Liver (tissue), 9 donors: ENCODE measurements around the gene WNK1. TPM values are rescaled to one million over a fixed set of nuclear protein-coding genes. Genes with fewer than 3 reads are reported as not detected.

Experiments used
- DNase-seq: peaks from one replicate; pipeline ENCODE4 v3.0.0-alpha.2; 2017; ENCODE audit warnings: low spot score
- H3K27ac ChIP-seq, 2 donors: one replicate each; pipeline ENCODE4 v1.7.0; 2013; ENCODE audit warnings: inconsistent platforms in 2 of 2, low read length in 2 of 2, control low read depth in 1 of 2, low read depth in 1 of 2, mild to moderate bottlenecking in 1 of 2
- H3K27me3 ChIP-seq, 4 donors: one replicate each; pipeline versions ENCODE4 v1.6.1 to v1.7.0; 2013; ENCODE audit warnings: low read length in 3 of 4, inconsistent platforms in 1 of 4, mild to moderate bottlenecking in 1 of 4, moderate library complexity in 1 of 4; ENCODE audit not compliant: control insufficient read depth in 4 of 4, insufficient read depth in 4 of 4
- H3K36me3 ChIP-seq, 4 donors: one replicate each; pipeline versions ENCODE4 v1.6.1 to v1.7.0; 2013; ENCODE audit warnings: low read length in 3 of 4, mild to moderate bottlenecking in 3 of 4, low read depth in 1 of 4, moderate library complexity in 1 of 4; ENCODE audit not compliant: control insufficient read depth in 4 of 4, insufficient read depth in 3 of 4
- H3K4me1 ChIP-seq, 4 donors: one replicate each; pipeline versions ENCODE4 v1.6.1 to v1.7.0; 2013; ENCODE audit warnings: low read length in 3 of 4, mild to moderate bottlenecking in 3 of 4, moderate library complexity in 1 of 4; ENCODE audit not compliant: control insufficient read depth in 4 of 4, insufficient read depth in 4 of 4
- H3K4me3 ChIP-seq, 3 donors: one replicate each; pipeline versions ENCODE4 v1.6.1 to v1.7.0; 2013; ENCODE audit warnings: low read length in 3 of 3, control low read depth in 1 of 3, low read depth in 1 of 3, mild to moderate bottlenecking in 1 of 3
- H3K9ac ChIP-seq, 2 donors: one replicate each; pipeline ENCODE4 v1.7.0; 2013; ENCODE audit warnings: low read length in 2 of 2, mild to moderate bottlenecking in 2 of 2, moderate library complexity in 2 of 2, control low read depth in 1 of 2, low read depth in 1 of 2
- H3K9me3 ChIP-seq, 4 donors: one replicate each; pipeline versions ENCODE4 v1.6.1 to v1.7.0; 2013; ENCODE audit warnings: low read length in 3 of 4; ENCODE audit not compliant: control insufficient read depth in 4 of 4
- FOXA1 ChIP-seq: IDR thresholded peaks from 2 replicates; pipeline ENCODE4 v1.6.1; 2016; ENCODE audit warnings: antibody characterized with exemption
- FOXA2 ChIP-seq: IDR thresholded peaks from 2 replicates; pipeline ENCODE4 v1.6.1; 2016; ENCODE audit warnings: antibody characterized with exemption
- GABPA ChIP-seq, 2 donors: IDR thresholded peaks in 1 of 2; conservative IDR thresholded peaks in 1 of 2; 2 replicates each; pipeline ENCODE4 v1.6.1; 2016; ENCODE audit warnings: antibody characterized with exemption in 2 of 2, mild to moderate bottlenecking in 1 of 2, moderate library complexity in 1 of 2
- HNF4A ChIP-seq, 2 donors: conservative IDR thresholded peaks; 2 replicates each; pipeline ENCODE4 v1.6.1; 2016; ENCODE audit warnings: antibody characterized with exemption in 2 of 2, mild to moderate bottlenecking in 2 of 2
- HNF4G ChIP-seq: IDR thresholded peaks from 2 replicates; pipeline ENCODE4 v1.6.1; 2016; ENCODE audit warnings: antibody characterized with exemption
- JUND ChIP-seq, 2 donors: IDR thresholded peaks; 2 replicates each; pipeline ENCODE4 v1.6.1; 2016; ENCODE audit warnings: antibody characterized with exemption in 2 of 2
- NR2F2 ChIP-seq: IDR thresholded peaks from 2 replicates; pipeline ENCODE4 v1.6.1; 2016; ENCODE audit warnings: antibody characterized with exemption
- RAD21 ChIP-seq, 2 donors: IDR thresholded peaks; 2 replicates each; pipeline ENCODE4 v1.6.1; 2016; ENCODE audit warnings: antibody characterized with exemption in 2 of 2, mild to moderate bottlenecking in 2 of 2
- RXRA ChIP-seq, 2 donors: IDR thresholded peaks; 2 replicates each; pipeline ENCODE4 v1.6.1; 2017 to 2018; ENCODE audit warnings: antibody characterized with exemption in 2 of 2, mild to moderate bottlenecking in 1 of 2
- SP1 ChIP-seq: IDR thresholded peaks from 2 replicates; pipeline ENCODE4 v1.6.1; 2018; ENCODE audit warnings: antibody characterized with exemption, mild to moderate bottlenecking
- TAF1 ChIP-seq: conservative IDR thresholded peaks from 2 replicates; pipeline ENCODE4 v1.6.1; 2016; ENCODE audit warnings: antibody characterized with exemption, mild to moderate bottlenecking
- YY1 ChIP-seq: IDR thresholded peaks from 2 replicates; pipeline ENCODE4 v1.6.1; 2016; ENCODE audit warnings: antibody characterized with exemption, mild to moderate bottlenecking
- WGBS: extraction: QIAGEN DNeasy Blood & Tissue Kit; methylation state at CpG from one replicate; pipeline ENCODE4 v1.1.7; 2013; 5-methylcytosine and 5-hydroxymethylcytosine counted together
- polyA plus RNA-seq, 2 donors: library from polyadenylated mRNA; stranded (reverse) in 1 of 2; unstranded in 1 of 2; fragments of 200-250 nt in 1 of 2; fragments of >200 nt in 1 of 2; fragmentation: Nextera tagmentation in 1 of 2; extraction: Ambion mirVana in 1 of 2; gene quantifications; one replicate each; pipeline versions ENCODE4 v1.2.1 to v1.2.3, GENCODE V29; 2013 to 2015
- total RNA-seq, 2 donors: library from RNA; depleted of rRNA; stranded (reverse); fragments of >200 nt; gene quantifications; one replicate each; pipeline ENCODE4 v1.2.3, GENCODE V29; 2014
- TF ChIP-seq, protein P1 (sequence below): IDR thresholded peaks from 2 replicates; pipeline ENCODE4 v1.6.1; 2016; ENCODE audit warnings: antibody characterized with exemption, mild to moderate bottlenecking
- TF ChIP-seq, protein P2 (sequence below): IDR thresholded peaks from 2 replicates; pipeline ENCODE4 v1.6.1; 2016; ENCODE audit warnings: antibody characterized with exemption
- TF ChIP-seq, protein P3 (sequence below): IDR thresholded peaks from 2 replicates; pipeline ENCODE4 v1.6.1; 2016; ENCODE audit warnings: antibody characterized with exemption
- TF ChIP-seq, protein P4 (sequence below): IDR thresholded peaks from 2 replicates; pipeline ENCODE4 v1.6.1; 2016; ENCODE audit warnings: antibody characterized with exemption
- TF ChIP-seq, protein P5 (sequence below): fragments of 150-350 bp; IDR thresholded peaks from 2 replicates; pipeline ENCODE4 v1.5.1; 2017; ENCODE audit warnings: improper control_type of control experiment, low read depth, low read length; ENCODE audit not compliant: missing input control
- donor health status: healthy.
- donor health status: healthy.
- donor health status: healthy.
- donor health status: healthy.
- donor health status: healthy.

Gene WNK1
- total and polyA plus RNA-seq, 4 donors = 22.4 to 299 (median 53.8) TPM

DNA sequence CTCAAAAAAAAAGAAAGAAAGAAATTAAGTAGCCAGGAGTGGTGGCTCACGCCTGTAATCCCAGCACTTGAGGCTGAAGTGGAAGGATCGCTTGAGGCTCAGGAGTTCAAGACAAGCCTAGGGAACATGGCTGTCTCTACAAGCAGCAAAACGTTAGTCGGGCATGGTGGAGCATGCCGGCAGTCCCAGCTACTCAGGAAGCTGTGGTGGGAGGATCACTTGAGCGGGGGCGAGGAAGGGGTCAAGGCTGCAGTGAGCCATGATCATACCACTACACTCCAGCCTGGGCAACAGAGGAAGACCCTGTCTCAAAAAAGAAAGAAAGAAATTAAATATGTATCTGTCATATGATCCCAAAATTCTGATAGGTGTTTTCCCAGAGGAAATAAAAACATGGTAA lies 191.8 kb downstream of the WNK1 start:
- WGBS = 79% methylated on average over 7 of the region's 7 CpGs
- no peaks in the 10 kb centered on the region for H3K27me3 ChIP-seq
- no peaks in the 10 kb centered on the region for H3K9me3 ChIP-seq
- no peak for DNase-seq
- peaks cover 0 to 2% (median 2%) of the 10 kb centered on the region in 4 donors for H3K36me3 ChIP-seq
- no peak overlapping the region for H3K4me3 ChIP-seq
- no peak overlapping the region for H3K27ac ChIP-seq
- no peak overlapping the region for H3K9ac ChIP-seq
- no peak for TF ChIP-seq YY1
- no peak for TF ChIP-seq GABPA (IDR thresholded peaks at IDR 0.05 in 1 of 2, conservative IDR thresholded peaks at IDR 0.05 in 1 of 2)
- TF ChIP-seq, protein P1, sequence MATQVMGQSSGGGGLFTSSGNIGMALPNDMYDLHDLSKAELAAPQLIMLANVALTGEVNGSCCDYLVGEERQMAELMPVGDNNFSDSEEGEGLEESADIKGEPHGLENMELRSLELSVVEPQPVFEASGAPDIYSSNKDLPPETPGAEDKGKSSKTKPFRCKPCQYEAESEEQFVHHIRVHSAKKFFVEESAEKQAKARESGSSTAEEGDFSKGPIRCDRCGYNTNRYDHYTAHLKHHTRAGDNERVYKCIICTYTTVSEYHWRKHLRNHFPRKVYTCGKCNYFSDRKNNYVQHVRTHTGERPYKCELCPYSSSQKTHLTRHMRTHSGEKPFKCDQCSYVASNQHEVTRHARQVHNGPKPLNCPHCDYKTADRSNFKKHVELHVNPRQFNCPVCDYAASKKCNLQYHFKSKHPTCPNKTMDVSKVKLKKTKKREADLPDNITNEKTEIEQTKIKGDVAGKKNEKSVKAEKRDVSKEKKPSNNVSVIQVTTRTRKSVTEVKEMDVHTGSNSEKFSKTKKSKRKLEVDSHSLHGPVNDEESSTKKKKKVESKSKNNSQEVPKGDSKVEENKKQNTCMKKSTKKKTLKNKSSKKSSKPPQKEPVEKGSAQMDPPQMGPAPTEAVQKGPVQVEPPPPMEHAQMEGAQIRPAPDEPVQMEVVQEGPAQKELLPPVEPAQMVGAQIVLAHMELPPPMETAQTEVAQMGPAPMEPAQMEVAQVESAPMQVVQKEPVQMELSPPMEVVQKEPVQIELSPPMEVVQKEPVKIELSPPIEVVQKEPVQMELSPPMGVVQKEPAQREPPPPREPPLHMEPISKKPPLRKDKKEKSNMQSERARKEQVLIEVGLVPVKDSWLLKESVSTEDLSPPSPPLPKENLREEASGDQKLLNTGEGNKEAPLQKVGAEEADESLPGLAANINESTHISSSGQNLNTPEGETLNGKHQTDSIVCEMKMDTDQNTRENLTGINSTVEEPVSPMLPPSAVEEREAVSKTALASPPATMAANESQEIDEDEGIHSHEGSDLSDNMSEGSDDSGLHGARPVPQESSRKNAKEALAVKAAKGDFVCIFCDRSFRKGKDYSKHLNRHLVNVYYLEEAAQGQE = no peak
- peaks cover 0 to 10% (median 7%) of the 10 kb centered on the region in 4 donors for H3K4me1 ChIP-seq

DNA sequence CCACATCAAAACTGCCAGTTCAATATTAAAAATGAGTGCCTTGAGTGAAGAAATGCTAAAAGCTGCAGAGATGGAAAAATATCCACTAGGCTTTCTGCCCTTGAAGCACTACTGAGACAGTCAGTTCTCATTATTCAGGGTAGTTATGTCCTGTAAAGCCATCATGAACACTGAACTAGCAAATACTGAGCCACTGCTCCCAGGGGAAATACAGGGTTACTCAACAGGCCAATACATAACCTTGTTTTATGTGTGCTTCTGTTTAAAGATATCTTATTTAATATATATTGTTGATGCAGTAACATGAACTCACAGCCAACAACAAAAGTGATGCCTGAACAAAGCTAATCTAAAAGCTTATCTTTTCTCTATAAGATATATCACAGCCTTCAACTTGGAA lies 193.8 kb downstream of the WNK1 start:
- TF ChIP-seq NR2F2 (no peak), FOXA2 (no peak), HNF4A (conservative IDR thresholded peaks at IDR 0.05) (no peak), FOXA1 (no peak), RAD21 (IDR thresholded peaks at IDR 0.05) (no peak), RXRA (IDR thresholded peaks at IDR 0.05) (no peak), YY1 (no peak), GABPA (IDR thresholded peaks at IDR 0.05 in 1 of 2, conservative IDR thresholded peaks at IDR 0.05 in 1 of 2) (no peak), HNF4G (no peak), JUND (IDR thresholded peaks at IDR 0.05) (no peak), SP1 (no peak), TAF1 (no peak)
- TF ChIP-seq, protein P2, sequence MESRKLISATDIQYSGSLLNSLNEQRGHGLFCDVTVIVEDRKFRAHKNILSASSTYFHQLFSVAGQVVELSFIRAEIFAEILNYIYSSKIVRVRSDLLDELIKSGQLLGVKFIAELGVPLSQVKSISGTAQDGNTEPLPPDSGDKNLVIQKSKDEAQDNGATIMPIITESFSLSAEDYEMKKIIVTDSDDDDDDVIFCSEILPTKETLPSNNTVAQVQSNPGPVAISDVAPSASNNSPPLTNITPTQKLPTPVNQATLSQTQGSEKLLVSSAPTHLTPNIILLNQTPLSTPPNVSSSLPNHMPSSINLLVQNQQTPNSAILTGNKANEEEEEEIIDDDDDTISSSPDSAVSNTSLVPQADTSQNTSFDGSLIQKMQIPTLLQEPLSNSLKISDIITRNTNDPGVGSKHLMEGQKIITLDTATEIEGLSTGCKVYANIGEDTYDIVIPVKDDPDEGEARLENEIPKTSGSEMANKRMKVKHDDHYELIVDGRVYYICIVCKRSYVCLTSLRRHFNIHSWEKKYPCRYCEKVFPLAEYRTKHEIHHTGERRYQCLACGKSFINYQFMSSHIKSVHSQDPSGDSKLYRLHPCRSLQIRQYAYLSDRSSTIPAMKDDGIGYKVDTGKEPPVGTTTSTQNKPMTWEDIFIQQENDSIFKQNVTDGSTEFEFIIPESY = no peak
- TF ChIP-seq, protein P3, sequence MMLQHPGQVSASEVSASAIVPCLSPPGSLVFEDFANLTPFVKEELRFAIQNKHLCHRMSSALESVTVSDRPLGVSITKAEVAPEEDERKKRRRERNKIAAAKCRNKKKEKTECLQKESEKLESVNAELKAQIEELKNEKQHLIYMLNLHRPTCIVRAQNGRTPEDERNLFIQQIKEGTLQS = no peak
- TF ChIP-seq, protein P4, sequence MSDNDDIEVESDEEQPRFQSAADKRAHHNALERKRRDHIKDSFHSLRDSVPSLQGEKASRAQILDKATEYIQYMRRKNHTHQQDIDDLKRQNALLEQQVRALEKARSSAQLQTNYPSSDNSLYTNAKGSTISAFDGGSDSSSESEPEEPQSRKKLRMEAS = no peak
- TF ChIP-seq, protein P5, sequence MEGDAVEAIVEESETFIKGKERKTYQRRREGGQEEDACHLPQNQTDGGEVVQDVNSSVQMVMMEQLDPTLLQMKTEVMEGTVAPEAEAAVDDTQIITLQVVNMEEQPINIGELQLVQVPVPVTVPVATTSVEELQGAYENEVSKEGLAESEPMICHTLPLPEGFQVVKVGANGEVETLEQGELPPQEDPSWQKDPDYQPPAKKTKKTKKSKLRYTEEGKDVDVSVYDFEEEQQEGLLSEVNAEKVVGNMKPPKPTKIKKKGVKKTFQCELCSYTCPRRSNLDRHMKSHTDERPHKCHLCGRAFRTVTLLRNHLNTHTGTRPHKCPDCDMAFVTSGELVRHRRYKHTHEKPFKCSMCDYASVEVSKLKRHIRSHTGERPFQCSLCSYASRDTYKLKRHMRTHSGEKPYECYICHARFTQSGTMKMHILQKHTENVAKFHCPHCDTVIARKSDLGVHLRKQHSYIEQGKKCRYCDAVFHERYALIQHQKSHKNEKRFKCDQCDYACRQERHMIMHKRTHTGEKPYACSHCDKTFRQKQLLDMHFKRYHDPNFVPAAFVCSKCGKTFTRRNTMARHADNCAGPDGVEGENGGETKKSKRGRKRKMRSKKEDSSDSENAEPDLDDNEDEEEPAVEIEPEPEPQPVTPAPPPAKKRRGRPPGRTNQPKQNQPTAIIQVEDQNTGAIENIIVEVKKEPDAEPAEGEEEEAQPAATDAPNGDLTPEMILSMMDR = no peak
- TF ChIP-seq, protein P1 = no peak
- H3K27me3 ChIP-seq = no peaks in the 10 kb centered on the region
- no peak overlapping the region for H3K4me3 ChIP-seq
- no peak for DNase-seq
- H3K27ac ChIP-seq = no peak overlapping the region
- no peaks in the 10 kb centered on the region for H3K9me3 ChIP-seq
- H3K9ac ChIP-seq = no peak overlapping the region
- H3K36me3 ChIP-seq = peaks cover 0 to 2% (median 1%) of the 10 kb centered on the region in 4 donors
- H3K4me1 ChIP-seq = peaks cover 3 to 17% (median 8%) of the 10 kb centered on the region in 4 donors
